ENCODE results near the gene TTI1.

The TTI1 gene

GRCh38 chr20:38024496-38024895, 8.8 kb downstream of the TTI1 start:
- DNase-seq (ENCODE audit: extremely low spot score): no peak
- POLR2A ChIA-PET: interaction anchor here (0.9 kb wide), 1 partner anchor 9 kb away, joined by 3 read pairs; the partner anchor contains the start of gene TTI1
- CTCF ChIA-PET: no interaction called here
- TF ChIP-seq ELF4 (IDR thresholded peaks at IDR 0.05): no peak
- no peak for TF ChIP-seq FOXM1 (IDR thresholded peaks at IDR 0.05; ENCODE audit: borderline replicate concordance)
- no peak for TF ChIP-seq LEF1 (IDR thresholded peaks at IDR 0.05; ENCODE audit: borderline replicate concordance)
- no peak for TF ChIP-seq NFRKB (IDR thresholded peaks at IDR 0.05)
- TF ChIP-seq BHLHE40 (IDR thresholded peaks at IDR 0.05; ENCODE audit: borderline replicate concordance): no peak
- TF ChIP-seq HDGF (IDR thresholded peaks at IDR 0.05; ENCODE audit: borderline replicate concordance): no peak

- no peak for DNase-seq (ENCODE audit: extremely low spot score)
- ChIA-PET POLR2A (interaction anchor here (0.9 kb wide), 1 partner anchor 10 kb away, joined by 3 read pairs; the partner anchor contains the start of gene TTI1), CTCF (no interaction called here)
- TF ChIP-seq TARDBP (IDR thresholded peaks at IDR 0.05): no peak
- TF ChIP-seq ZNF384 (IDR thresholded peaks at IDR 0.05): no peak
- no peak for TF ChIP-seq L3MBTL2 (conservative IDR thresholded peaks at IDR 0.05)
- no peak for TF ChIP-seq PKNOX1 (IDR thresholded peaks at IDR 0.05)
- TF ChIP-seq ARNT (IDR thresholded peaks at IDR 0.05): no peak
- no peak for TF ChIP-seq CTBP1 (IDR thresholded peaks at IDR 0.05; ENCODE audit: borderline replicate concordance)
- TF ChIP-seq BHLHE40 (IDR thresholded peaks at IDR 0.05; ENCODE audit: borderline replicate concordance): no peak
- no peak for TF ChIP-seq ELF4 (IDR thresholded peaks at IDR 0.05)
These were observed 9.9 kb downstream of the TTI1 start for GRCh38 chr20:38023181-38024001.

GRCh38 chr20:38021087-38021772, 12.0 kb downstream of the TTI1 start:
- no peak for DNase-seq (ENCODE audit: extremely low spot score)
- POLR2A ChIA-PET: interaction anchor here (2.0 kb wide), 1 partner anchor 13 kb away, joined by 7 read pairs; the partner anchor contains the start of genes RPRD1B and TTI1
- no peak for TF ChIP-seq FOXM1 (IDR thresholded peaks at IDR 0.05; ENCODE audit: borderline replicate concordance)
- no peak for TF ChIP-seq FOXK2 (IDR thresholded peaks at IDR 0.05)
- TF ChIP-seq PKNOX1 (IDR thresholded peaks at IDR 0.05): no peak
- TF ChIP-seq ARNT (IDR thresholded peaks at IDR 0.05): no peak
- no peak for TF ChIP-seq CTBP1 (IDR thresholded peaks at IDR 0.05; ENCODE audit: borderline replicate concordance)
- no peak for TF ChIP-seq BHLHE40 (IDR thresholded peaks at IDR 0.05; ENCODE audit: borderline replicate concordance)
- TF ChIP-seq SUZ12 (IDR thresholded peaks at IDR 0.05): no peak
- TF ChIP-seq LEF1 (IDR thresholded peaks at IDR 0.05; ENCODE audit: borderline replicate concordance): no peak
- TF ChIP-seq ELF4 (IDR thresholded peaks at IDR 0.05): no peak
- TF ChIP-seq TARDBP (IDR thresholded peaks at IDR 0.05): no peak
- TF ChIP-seq NFRKB (IDR thresholded peaks at IDR 0.05): no peak
- no peak for TF ChIP-seq ZNF384 (IDR thresholded peaks at IDR 0.05)
- TF ChIP-seq FOXA1 (IDR thresholded peaks at IDR 0.05): no peak
- TF ChIP-seq SP1 (IDR thresholded peaks at IDR 0.05): no peak
- no peak for TF ChIP-seq HDGF (IDR thresholded peaks at IDR 0.05; ENCODE audit: borderline replicate concordance)
- no peak for TF ChIP-seq L3MBTL2 (conservative IDR thresholded peaks at IDR 0.05)

GRCh38 chr20:38018385-38018784, 14.9 kb downstream of the TTI1 start:
- no peak for DNase-seq (ENCODE audit: extremely low spot score)
- ChIA-PET POLR2A (no interaction called here), CTCF (no interaction called here)
- TF ChIP-seq ELF4 (IDR thresholded peaks at IDR 0.05) (no peak), SUZ12 (IDR thresholded peaks at IDR 0.05) (no peak), BHLHE40 (IDR thresholded peaks at IDR 0.05; ENCODE audit: borderline replicate concordance) (no peak), LEF1 (IDR thresholded peaks at IDR 0.05; ENCODE audit: borderline replicate concordance) (no peak), FOXM1 (IDR thresholded peaks at IDR 0.05; ENCODE audit: borderline replicate concordance) (no peak), ZNF384 (IDR thresholded peaks at IDR 0.05) (no peak), NFRKB (IDR thresholded peaks at IDR 0.05) (no peak), HDGF (IDR thresholded peaks at IDR 0.05; ENCODE audit: borderline replicate concordance) (no peak), SP1 (IDR thresholded peaks at IDR 0.05) (no peak), FOXK2 (IDR thresholded peaks at IDR 0.05) (no peak), L3MBTL2 (conservative IDR thresholded peaks at IDR 0.05) (no peak), PKNOX1 (IDR thresholded peaks at IDR 0.05) (no peak), ARNT (IDR thresholded peaks at IDR 0.05) (no peak), TARDBP (IDR thresholded peaks at IDR 0.05) (no peak)

More at GRCh38 chr20:38021087-38021772, 12.0 kb downstream of the TTI1 start:
- CTCF ChIA-PET: no interaction called here

GRCh38 chr20:38017959-38018358, 15.3 kb downstream of the TTI1 start:
- no peak for DNase-seq (ENCODE audit: extremely low spot score)
- ChIA-PET CTCF (no interaction called here), POLR2A (no interaction called here)
- TF ChIP-seq FOXA1 (IDR thresholded peaks at IDR 0.05) (no peak), FOXM1 (IDR thresholded peaks at IDR 0.05; ENCODE audit: borderline replicate concordance) (no peak), HDGF (IDR thresholded peaks at IDR 0.05; ENCODE audit: borderline replicate concordance) (no peak), BHLHE40 (IDR thresholded peaks at IDR 0.05; ENCODE audit: borderline replicate concordance) (no peak), L3MBTL2 (conservative IDR thresholded peaks at IDR 0.05) (no peak), CTBP1 (IDR thresholded peaks at IDR 0.05; ENCODE audit: borderline replicate concordance) (no peak), PKNOX1 (IDR thresholded peaks at IDR 0.05) (no peak), TARDBP (IDR thresholded peaks at IDR 0.05) (no peak), SP1 (IDR thresholded peaks at IDR 0.05) (no peak), ARNT (IDR thresholded peaks at IDR 0.05) (no peak)

All from HEK293T (cell line).